ENCODE results near the gene FOXC2. TPM values are rescaled to one million over a fixed set of nuclear protein-coding genes. Genes with fewer than 3 reads are reported as not detected.

The FOXC2 gene
- total and polyA plus RNA-seq, 2 donors (not counting 1 experiment from before 2014, with no cell fraction given), result 0.50 to 1.1 TPM

DNA sequence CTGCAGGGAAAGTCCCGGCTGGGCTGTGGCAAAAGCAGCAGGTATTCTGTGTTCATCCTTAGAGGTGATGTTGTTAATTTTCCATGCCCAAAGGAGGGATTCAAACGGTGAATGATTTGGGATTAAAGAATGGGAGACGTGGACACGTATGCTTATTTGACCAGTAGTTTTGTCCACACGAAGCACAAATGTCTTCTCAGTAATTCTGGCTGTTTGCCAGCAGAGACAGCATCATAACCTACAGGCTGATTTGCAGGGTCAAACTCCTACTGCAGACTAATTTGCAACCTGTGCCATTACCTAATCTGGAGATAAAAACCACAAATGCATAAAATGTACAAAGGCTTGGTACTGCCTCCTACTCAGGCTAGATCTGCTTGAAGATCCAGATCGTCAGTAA is 25.7 kb upstream of the FOXC2 start:
- no peak overlapping the region for H2AFZ ChIP-seq (ENCODE audit: low read length)
- H3K9ac ChIP-seq (ENCODE audit: insufficient read depth, low read length), result no peak overlapping the region
- no peak overlapping the region for H3K27ac ChIP-seq (ENCODE audit: insufficient read depth, low read length)
- H3K79me2 ChIP-seq (ENCODE audit: control insufficient read depth, insufficient read depth, low read length), result no peaks in the 10 kb centered on the region
- no peak for DNase-seq (ENCODE audit: low read depth in 2 of 2)
- H3K4me2 ChIP-seq (ENCODE audit: extremely low read depth, insufficient read depth, low read length), result no peak overlapping the region
- TF ChIP-seq CTCF (conservative IDR thresholded peaks at IDR 0.05 in 1 of 2, IDR thresholded peaks at IDR 0.05 in 1 of 2; ENCODE audit: low read depth in 1 of 2, low read length in 2 of 2) (no peak), EZH2 (IDR thresholded peaks at IDR 0.05; ENCODE audit: low read length, missing control alignments) (no peak)
- no peaks in the 10 kb centered on the region for H4K20me1 ChIP-seq (ENCODE audit: control insufficient read depth, extremely low read depth, insufficient read depth, low read length)
- H3K4me3 ChIP-seq (replicated peaks in 1 of 4; ENCODE audit: control extremely low read depth in 1 of 4, insufficient read depth in 1 of 4, low read depth in 3 of 4, low read length in 4 of 4), result no peak overlapping the region
- peaks cover 24% of the 10 kb centered on the region for H3K36me3 ChIP-seq (ENCODE audit: control insufficient read depth, insufficient read depth, low read length)
- H3K4me1 ChIP-seq (ENCODE audit: control insufficient read depth, extremely low read depth, insufficient read depth, low read length), result no peaks in the 10 kb centered on the region
- H3K27me3 ChIP-seq (ENCODE audit: control insufficient read depth, insufficient read depth, low read length), result no peaks in the 10 kb centered on the region
- H3K9me3 ChIP-seq (ENCODE audit: control insufficient read depth, insufficient read depth, low read depth, low read length), result no peaks in the 10 kb centered on the region

DNA sequence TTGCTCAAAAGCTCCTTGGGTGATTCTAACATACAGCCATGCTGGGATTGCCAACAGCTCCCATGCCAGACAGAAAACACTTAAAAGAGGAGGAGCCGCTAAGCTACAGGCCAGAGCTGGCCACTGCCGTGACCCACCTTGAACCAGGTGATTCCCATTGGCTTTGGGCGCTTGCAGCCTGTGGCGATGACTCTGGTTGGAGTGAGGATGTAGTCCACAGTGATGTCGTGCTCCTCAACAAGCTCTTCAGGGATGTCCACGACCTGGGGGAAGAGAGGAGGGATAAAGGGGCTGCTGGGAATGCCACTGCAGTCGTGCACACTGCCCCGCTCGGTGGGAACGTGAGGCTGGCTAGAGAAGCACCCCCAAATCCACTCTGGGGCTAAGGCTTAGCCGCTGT is 25.1 kb upstream of the FOXC2 start:
- H3K4me2 ChIP-seq (ENCODE audit: extremely low read depth, insufficient read depth, low read length), result no peak overlapping the region
- no peaks in the 10 kb centered on the region for H3K4me1 ChIP-seq (ENCODE audit: control insufficient read depth, extremely low read depth, insufficient read depth, low read length)
- peaks cover 23% of the 10 kb centered on the region for H3K36me3 ChIP-seq (ENCODE audit: control insufficient read depth, insufficient read depth, low read length)

More for the DNA sequence above, 25.1 kb upstream of the FOXC2 start:
- no peaks in the 10 kb centered on the region for H4K20me1 ChIP-seq (ENCODE audit: control insufficient read depth, extremely low read depth, insufficient read depth, low read length)
- no peaks in the 10 kb centered on the region for H3K27me3 ChIP-seq (ENCODE audit: control insufficient read depth, insufficient read depth, low read length)
- no peak overlapping the region for H3K27ac ChIP-seq (ENCODE audit: insufficient read depth, low read length)
- H2AFZ ChIP-seq (ENCODE audit: low read length), result no peak overlapping the region
- TF ChIP-seq EZH2 (IDR thresholded peaks at IDR 0.05; ENCODE audit: low read length, missing control alignments) (no peak), CTCF (conservative IDR thresholded peaks at IDR 0.05 in 1 of 2, IDR thresholded peaks at IDR 0.05 in 1 of 2; ENCODE audit: low read depth in 1 of 2, low read length in 2 of 2) (no peak)
- DNase-seq (ENCODE audit: low read depth in 2 of 2), result no peak
- H3K79me2 ChIP-seq (ENCODE audit: control insufficient read depth, insufficient read depth, low read length), result no peaks in the 10 kb centered on the region
- no peak overlapping the region for H3K9ac ChIP-seq (ENCODE audit: insufficient read depth, low read length)
- no peak overlapping the region for H3K4me3 ChIP-seq (replicated peaks in 1 of 4; ENCODE audit: control extremely low read depth in 1 of 4, insufficient read depth in 1 of 4, low read depth in 3 of 4, low read length in 4 of 4)
- no peaks in the 10 kb centered on the region for H3K9me3 ChIP-seq (ENCODE audit: control insufficient read depth, insufficient read depth, low read depth, low read length)
